ENCODE data around the gene NCAPD3. TPM values are rescaled to one million over a fixed set of nuclear protein-coding genes. Genes with fewer than 3 reads are reported as not detected.
"Not testable (repeated sequence)": the region's sequence is repeated elsewhere in the genome, so short reads cannot be mapped to it uniquely, and the experiment has no call there.

NCAPD3 gene
- total RNA-seq, 1 donor = 17.0 TPM

GRCh38 chr11:134224710-134225664 lies 1.2 kb upstream of the NCAPD3 start:
- H3K27me3 ChIP-seq (ENCODE audit: insufficient read depth, low read length) = no peaks in the 10 kb centered on the region
- H3K9me3 ChIP-seq (ENCODE audit: low read depth, low read length) = no peaks in the 10 kb centered on the region
- peak overlapping the region; percentile 99 for H3K4me3 ChIP-seq (ENCODE audit: low read length)
- peaks cover 52% of the 10 kb centered on the region for H3K4me1 ChIP-seq (ENCODE audit: insufficient read depth, low read length)

DNA sequence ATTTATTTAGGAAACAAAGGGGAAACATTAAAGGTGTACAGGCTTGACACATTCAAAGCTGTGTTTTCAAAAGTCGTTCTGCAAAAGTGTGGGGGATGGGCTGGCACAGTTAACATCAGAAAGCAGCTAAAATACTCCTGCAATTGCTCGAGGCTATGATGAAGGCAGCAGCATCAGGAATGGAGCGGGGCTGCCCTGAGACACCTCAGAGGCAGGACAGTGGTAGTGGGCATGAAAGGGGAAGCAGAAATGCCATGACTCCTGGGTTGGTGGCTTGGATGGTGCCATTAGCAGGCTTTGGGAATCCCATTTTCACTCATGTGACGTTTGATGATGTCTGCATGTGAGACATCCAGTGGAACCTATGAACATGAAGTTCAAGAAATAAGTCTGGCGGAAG lies 646 bp downstream of the NCAPD3 start:
- Histone ChIP-seq H3K4me3 (ENCODE audit: low read length) (peak overlapping the region; percentile 99), H3K9me3 (ENCODE audit: low read depth, low read length) (no peaks in the 10 kb centered on the region)

DNA sequence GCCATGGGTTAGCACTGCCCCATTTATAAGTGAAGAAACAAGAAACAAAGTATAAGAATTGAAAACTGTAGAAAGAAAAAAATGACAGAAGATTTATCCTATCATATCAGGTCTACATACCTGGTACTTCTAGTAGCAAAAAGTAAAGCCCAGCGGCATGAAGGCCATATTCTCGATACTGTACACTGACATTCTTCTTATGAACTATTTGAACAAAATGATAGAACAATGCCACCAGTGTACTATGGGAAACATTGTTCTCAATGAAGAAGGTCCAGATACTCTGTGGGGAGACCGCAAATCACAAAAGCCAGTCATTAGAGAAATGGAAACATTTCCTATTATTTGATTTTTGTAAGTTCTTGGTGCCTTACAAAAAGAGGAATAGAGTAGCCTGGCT lies 7.0 kb downstream of the NCAPD3 start:
- H3K4me3 ChIP-seq (ENCODE audit: low read length) = no peak overlapping the region
- no peaks in the 10 kb centered on the region for H3K9me3 ChIP-seq (ENCODE audit: low read depth, low read length)
- no peaks in the 10 kb centered on the region for H3K4me1 ChIP-seq (ENCODE audit: insufficient read depth, low read length)
- no peaks in the 10 kb centered on the region for H3K27me3 ChIP-seq (ENCODE audit: insufficient read depth, low read length)

More for the DNA sequence above, 646 bp downstream of the NCAPD3 start:
- Histone ChIP-seq H3K4me1 (ENCODE audit: insufficient read depth, low read length) (peaks cover 37% of the 10 kb centered on the region), H3K27me3 (ENCODE audit: insufficient read depth, low read length) (no peaks in the 10 kb centered on the region)

- H3K4me3 ChIP-seq (ENCODE audit: low read length) = no peak overlapping the region
- no peaks in the 10 kb centered on the region for H3K9me3 ChIP-seq (ENCODE audit: low read depth, low read length)
- no peaks in the 10 kb centered on the region for H3K27me3 ChIP-seq (ENCODE audit: insufficient read depth, low read length)
- H3K4me1 ChIP-seq (ENCODE audit: insufficient read depth, low read length) = no peaks in the 10 kb centered on the region
Observed at GRCh38 chr11:134215836-134216235, 7.9 kb downstream of the NCAPD3 start.

- Histone ChIP-seq H3K4me1 (ENCODE audit: insufficient read depth, low read length) (no peaks in the 10 kb centered on the region), H3K27me3 (ENCODE audit: insufficient read depth, low read length) (no peaks in the 10 kb centered on the region), H3K9me3 (ENCODE audit: low read depth, low read length) (no peaks in the 10 kb centered on the region), H3K4me3 (ENCODE audit: low read length) (no peak overlapping the region)
Observed at GRCh38 chr11:134207538-134208239, 16.1 kb downstream of the NCAPD3 start.

DNA sequence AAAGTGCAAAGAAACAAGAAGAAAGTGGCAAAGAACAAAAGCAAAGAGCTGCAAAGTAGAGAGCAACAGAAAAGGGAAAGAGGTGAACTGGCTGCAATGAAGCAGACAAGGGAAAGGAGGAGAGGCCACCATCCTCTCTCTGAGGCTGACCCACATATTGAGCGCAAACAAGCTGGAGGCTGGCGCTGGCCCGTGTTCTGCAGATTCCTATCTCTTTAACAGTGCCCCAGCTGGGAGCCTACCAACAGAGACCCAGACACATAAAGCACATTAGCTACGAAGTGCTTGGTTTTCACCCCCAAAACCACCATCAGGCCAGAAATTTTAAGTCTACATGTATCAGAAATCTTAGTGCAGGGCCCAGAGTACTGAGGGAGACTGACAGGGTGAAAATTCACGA lies 17.6 kb downstream of the NCAPD3 start:
- H3K9me3 ChIP-seq (ENCODE audit: low read depth, low read length) = no peaks in the 10 kb centered on the region
- no peaks in the 10 kb centered on the region for H3K4me1 ChIP-seq (ENCODE audit: insufficient read depth, low read length)
- H3K4me3 ChIP-seq (ENCODE audit: low read length) = no peak overlapping the region
- no peaks in the 10 kb centered on the region for H3K27me3 ChIP-seq (ENCODE audit: insufficient read depth, low read length)

GRCh38 chr11:134205729-134206128 lies 18.0 kb downstream of the NCAPD3 start:
- Histone ChIP-seq H3K4me3 (ENCODE audit: low read length) (no peak overlapping the region), H3K4me1 (ENCODE audit: insufficient read depth, low read length) (no peaks in the 10 kb centered on the region), H3K9me3 (ENCODE audit: low read depth, low read length) (no peaks in the 10 kb centered on the region), H3K27me3 (ENCODE audit: insufficient read depth, low read length) (no peaks in the 10 kb centered on the region)

- Histone ChIP-seq H3K4me1 (ENCODE audit: insufficient read depth, low read length) (no peaks in the 10 kb centered on the region), H3K27me3 (ENCODE audit: insufficient read depth, low read length) (no peaks in the 10 kb centered on the region), H3K9me3 (ENCODE audit: low read depth, low read length) (no peaks in the 10 kb centered on the region), H3K4me3 (ENCODE audit: low read length) (no peak overlapping the region)
Observed at GRCh38 chr11:134202661-134203060, 21.1 kb downstream of the NCAPD3 start.

- Histone ChIP-seq H3K9me3 (ENCODE audit: low read depth, low read length) (no peaks in the 10 kb centered on the region), H3K27me3 (ENCODE audit: insufficient read depth, low read length) (no peaks in the 10 kb centered on the region), H3K4me1 (ENCODE audit: insufficient read depth, low read length) (no peaks in the 10 kb centered on the region), H3K4me3 (ENCODE audit: low read length) (no peak overlapping the region)
Observed at GRCh38 chr11:134200688-134201087, 23.1 kb downstream of the NCAPD3 start.

GRCh38 chr11:134199531-134199930 lies 24.2 kb downstream of the NCAPD3 start:
- no peaks in the 10 kb centered on the region for H3K27me3 ChIP-seq (ENCODE audit: insufficient read depth, low read length)
- no peaks in the 10 kb centered on the region for H3K4me1 ChIP-seq (ENCODE audit: insufficient read depth, low read length)
- no peak overlapping the region for H3K4me3 ChIP-seq (ENCODE audit: low read length)
- H3K9me3 ChIP-seq (ENCODE audit: low read depth, low read length) = no peaks in the 10 kb centered on the region

DNA sequence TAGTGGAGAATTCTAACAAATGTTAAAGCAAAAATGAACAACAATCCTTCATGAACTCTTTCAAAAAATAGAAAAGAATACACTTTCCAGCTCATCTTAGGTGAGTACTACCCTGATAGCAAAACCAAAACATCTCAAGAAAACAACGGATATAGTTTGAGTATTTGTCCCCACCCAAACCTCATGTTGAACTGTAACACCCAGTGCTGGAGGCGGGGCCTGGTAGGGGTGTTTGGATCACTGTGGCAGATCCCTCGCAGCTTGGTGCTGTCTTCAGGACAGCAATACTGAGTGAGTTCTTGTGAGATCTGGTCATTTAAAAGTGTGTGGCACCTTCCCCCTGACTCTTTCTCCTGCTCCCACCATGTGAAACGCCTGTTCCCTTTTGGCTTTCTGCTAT lies 27.0 kb downstream of the NCAPD3 start:
- no peaks in the 10 kb centered on the region for H3K9me3 ChIP-seq (ENCODE audit: low read depth, low read length)
- no peaks in the 10 kb centered on the region for H3K27me3 ChIP-seq (ENCODE audit: insufficient read depth, low read length)
- no peak overlapping the region for H3K4me3 ChIP-seq (ENCODE audit: low read length)

GRCh38 chr11:134188092-134188491 lies 35.7 kb downstream of the NCAPD3 start:
- not testable (repeated sequence) for H3K27me3 ChIP-seq (ENCODE audit: insufficient read depth, low read length); H3K4me3 ChIP-seq (ENCODE audit: low read length); H3K4me1 ChIP-seq (ENCODE audit: insufficient read depth, low read length); H3K9me3 ChIP-seq (ENCODE audit: low read depth, low read length)

More for the DNA sequence above, 27.0 kb downstream of the NCAPD3 start:
- no peaks in the 10 kb centered on the region for H3K4me1 ChIP-seq (ENCODE audit: insufficient read depth, low read length)

DNA sequence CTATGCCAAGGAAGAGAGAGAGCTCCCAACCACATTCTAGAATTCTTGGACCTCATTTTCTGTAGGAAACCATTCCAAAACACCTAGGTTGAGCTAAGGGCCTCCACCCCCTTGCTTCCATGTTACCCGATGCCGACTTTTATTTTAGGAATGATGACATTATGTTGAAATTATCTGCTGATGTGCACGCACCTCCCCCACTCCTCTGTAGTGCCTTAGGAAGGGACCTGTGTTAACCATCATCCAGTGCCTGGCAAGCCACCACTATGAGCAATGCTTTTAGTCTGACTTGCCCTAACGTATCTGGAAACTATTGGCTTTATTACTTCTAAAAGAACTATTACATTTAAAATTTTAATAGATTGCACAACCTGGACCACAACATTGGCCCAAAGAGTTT lies 42.1 kb downstream of the NCAPD3 start:
- Histone ChIP-seq H3K27me3 (ENCODE audit: insufficient read depth, low read length) (no peaks in the 10 kb centered on the region), H3K4me3 (ENCODE audit: low read length) (no peak overlapping the region), H3K4me1 (ENCODE audit: insufficient read depth, low read length) (no peaks in the 10 kb centered on the region), H3K9me3 (ENCODE audit: low read depth, low read length) (no peaks in the 10 kb centered on the region)

- Histone ChIP-seq H3K9me3 (ENCODE audit: low read depth, low read length) (no peaks in the 10 kb centered on the region), H3K4me1 (ENCODE audit: insufficient read depth, low read length) (no peaks in the 10 kb centered on the region), H3K4me3 (ENCODE audit: low read length) (no peak overlapping the region), H3K27me3 (ENCODE audit: insufficient read depth, low read length) (no peaks in the 10 kb centered on the region)
Observed at GRCh38 chr11:134178032-134178674, 45.6 kb downstream of the NCAPD3 start.

GRCh38 chr11:134176284-134176683 lies 47.5 kb downstream of the NCAPD3 start:
- Histone ChIP-seq H3K27me3 (ENCODE audit: insufficient read depth, low read length) (no peaks in the 10 kb centered on the region), H3K4me1 (ENCODE audit: insufficient read depth, low read length) (no peaks in the 10 kb centered on the region), H3K9me3 (ENCODE audit: low read depth, low read length) (no peaks in the 10 kb centered on the region), H3K4me3 (ENCODE audit: low read length) (no peak overlapping the region)

Data from mononuclear cell (primary cell).